Measurements from ENCODE around the gene CTBP2.
"Not testable (repeated sequence)": the region's sequence is repeated elsewhere in the genome, so short reads cannot be mapped to it uniquely, and the experiment has no call there.

Gene CTBP2

DNA sequence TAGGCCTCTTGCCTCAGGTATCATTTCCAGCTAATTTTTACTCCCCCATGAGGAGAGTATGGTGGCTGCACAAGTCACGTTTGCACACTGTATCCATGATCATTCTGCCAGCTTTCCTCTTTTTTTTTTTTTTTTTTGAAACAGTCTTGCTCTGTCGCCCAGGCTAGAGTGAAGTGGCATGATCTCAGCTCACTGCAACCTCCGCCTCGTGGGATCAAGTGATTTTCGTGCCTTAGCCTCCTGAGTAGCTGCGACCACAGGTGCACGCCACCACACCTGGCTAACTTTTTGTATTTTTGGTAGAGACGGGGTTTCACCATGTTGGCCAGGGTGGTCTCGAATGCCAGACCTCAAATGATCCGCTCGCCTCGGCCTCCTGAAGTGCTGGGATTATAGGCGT is 77.9 kb downstream of the CTBP2 start:
- not testable (repeated sequence) for DNase-seq

DNA sequence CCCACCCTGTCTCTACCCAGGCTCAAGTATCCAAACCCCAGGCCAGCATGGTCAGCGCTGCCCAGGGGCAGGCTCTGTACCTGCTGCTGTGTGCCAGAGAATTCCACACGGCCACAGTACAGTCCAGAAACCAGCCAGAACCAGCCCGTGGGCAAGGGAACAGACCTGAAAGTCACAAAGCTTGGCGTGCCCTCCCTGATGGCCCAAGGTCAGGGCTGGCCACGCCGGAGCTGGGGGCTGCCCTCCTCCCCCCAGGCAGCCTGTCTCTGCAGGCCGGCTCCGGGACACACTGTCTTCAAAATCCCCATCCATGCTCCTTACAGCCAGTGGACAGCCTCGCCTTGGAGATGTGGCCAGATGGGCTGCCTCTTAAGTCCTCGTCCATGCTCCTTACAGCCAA is 78.4 kb downstream of the CTBP2 start:
- no peak for DNase-seq

DNA sequence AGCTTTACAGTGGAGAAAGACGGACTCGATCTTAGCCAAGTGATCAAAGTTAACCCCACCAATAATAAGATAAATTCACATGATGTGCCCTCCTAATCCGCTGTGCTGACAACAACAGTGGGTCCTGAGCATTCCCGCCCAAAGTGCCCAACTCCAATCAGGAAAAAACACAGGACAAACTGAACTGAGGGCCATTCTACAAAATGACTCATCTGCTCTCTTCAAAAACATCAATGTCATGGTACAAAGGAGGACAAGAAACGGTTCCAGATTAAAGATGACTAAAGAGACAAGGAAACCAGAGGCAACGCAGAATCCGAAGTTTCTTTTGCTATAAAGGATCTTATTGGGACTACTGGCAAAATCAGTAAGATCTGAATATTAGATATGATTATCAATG is 79.4 kb downstream of the CTBP2 start:
- DNase-seq = no peak

DNA sequence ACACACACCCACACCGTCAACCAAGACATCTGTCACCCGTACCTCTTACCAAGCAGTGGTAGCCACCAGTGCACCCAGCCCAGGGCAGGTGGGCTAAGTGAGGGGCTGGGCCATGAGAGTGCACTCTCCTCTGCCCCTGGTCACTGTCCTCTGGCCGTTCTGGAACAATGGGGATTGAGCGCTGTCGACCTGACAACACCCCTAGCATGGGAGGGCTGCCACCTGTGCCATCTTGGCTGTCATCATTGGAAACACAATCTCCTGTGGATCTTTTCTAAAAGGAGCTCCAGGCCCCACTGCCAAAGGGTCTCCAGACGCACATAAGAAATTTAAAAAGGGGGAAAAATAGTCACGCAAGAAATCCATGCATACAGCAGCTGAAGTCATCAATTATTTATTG is 80.1 kb downstream of the CTBP2 start:
- DNase-seq = no peak

DNA sequence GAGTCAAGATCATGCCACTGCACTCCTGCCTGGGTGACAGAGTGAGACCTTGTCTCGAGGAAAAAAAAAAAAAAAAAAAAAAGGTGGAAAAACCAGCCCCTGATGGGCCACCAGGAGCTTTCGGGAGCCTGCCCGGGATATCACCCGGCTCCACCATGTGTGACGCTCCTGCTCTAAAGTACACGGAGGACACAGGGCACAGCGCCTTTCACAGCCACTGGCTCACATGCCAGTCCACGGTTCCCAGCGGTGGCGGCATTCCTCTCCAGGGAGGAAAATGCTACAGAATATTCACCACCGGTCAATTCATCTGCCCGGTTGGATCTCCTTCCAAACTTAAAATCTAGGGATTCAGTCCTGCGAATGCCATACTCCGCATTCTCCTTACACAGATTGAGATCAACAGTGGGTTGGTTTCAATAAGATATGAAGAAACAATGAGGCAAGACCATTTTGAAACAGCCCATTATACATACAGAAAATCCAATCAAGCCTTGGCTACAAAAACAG is 81.2 kb downstream of the CTBP2 start:
- DNase-seq = no peak

DNA sequence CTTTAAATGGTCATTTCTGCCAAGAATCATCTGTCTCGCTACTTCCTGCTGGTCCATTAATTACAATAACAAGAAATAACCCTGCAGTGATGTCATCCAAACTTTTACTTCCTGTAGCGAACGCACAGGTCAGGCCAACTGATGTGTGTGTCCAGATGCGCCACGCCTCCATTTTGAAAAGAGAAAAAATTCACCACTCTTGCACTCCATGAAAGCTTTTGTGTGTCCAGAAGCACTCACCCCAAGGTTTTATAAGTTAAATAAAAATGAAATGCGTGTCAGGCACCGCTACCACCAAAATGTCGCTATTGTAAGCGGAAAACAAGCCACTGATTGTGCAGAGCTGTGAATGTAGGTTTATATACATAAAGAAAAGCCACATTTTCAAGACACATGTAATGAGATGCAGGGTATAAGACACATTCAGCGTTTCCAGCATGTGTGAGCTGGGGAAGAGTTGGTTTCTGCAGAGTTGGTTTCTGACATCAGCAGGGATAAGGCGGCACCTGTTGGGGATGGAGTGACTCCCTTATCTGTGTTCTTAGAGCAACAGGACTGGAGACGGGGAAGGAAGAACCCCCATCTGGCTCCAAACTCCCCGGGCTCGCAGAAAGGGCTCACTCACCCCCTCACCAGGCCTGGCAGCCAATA is 83.3 kb downstream of the CTBP2 start:
- no peak for DNase-seq

DNA sequence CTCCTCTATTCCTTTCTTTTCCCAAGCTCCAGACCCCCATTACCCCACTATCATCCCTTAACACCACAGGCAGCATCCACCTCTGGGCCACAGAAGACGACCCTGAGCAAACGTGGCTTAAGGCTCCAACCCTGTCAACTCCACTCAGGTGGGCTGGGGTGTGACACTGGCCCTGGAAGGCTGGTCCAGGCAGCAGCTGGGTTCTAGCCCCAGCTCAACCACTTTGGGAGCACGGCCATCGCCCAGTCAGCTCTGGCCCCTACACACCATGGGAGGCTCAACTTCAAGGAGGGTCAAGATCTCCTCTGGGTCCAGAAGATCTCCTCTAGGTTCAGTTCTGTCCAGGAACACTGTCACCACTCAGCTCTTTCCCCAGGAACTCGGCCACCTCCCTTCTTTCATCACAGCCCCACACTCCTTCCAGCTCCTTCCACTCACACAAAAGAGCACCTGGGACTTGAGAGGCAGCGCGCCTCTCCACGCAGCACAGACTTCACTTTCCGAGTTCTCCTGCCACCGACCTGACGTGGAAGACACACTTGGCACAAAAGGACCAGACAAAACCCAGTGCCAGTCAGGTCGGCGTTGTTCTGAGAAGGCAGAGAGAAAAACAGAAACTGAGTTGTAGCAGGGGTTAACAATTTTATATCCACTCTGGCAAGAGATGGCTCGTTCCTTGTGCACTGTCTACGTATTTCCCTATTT is 84.1 kb downstream of the CTBP2 start:
- no peak for DNase-seq

DNA sequence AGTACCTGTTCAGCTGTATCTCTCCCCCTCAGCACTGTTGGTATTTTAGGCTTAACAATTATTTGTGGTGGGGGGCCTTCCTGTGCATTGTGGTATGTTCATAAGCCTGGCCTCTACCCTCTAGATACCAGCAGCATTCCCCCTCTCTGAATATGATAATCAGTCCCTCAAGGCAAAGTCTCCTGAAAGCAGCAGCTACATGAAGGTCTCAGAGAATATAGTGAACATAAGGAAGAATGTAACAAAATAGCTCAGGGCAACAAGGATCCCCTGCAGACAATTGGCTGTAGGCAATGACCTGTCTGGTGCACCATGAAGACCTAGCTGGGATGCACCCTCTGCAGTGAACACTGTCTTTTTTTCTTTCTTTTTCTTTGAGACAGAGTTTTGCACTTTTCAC is 86.4 kb downstream of the CTBP2 start:
- no peak for DNase-seq

DNA sequence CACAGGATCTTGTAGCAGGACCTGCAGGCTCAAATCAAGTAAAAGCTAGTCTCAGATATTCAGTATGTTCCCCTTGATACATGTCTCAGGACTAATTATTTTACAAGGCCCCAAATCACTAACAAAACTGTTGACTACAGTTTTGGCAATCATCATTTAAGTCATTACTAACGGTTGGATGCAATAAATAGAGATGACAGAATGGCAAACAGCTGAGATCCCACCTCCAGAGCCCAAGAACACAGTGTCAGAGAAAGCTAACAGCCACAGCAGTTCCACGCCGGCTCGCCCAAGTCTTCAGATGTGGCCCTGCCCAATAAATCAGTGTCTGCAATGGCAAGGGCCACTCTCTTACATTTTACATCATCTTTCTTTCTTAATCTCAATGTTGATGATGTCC is 87.6 kb downstream of the CTBP2 start:
- no peak for DNase-seq

DNA sequence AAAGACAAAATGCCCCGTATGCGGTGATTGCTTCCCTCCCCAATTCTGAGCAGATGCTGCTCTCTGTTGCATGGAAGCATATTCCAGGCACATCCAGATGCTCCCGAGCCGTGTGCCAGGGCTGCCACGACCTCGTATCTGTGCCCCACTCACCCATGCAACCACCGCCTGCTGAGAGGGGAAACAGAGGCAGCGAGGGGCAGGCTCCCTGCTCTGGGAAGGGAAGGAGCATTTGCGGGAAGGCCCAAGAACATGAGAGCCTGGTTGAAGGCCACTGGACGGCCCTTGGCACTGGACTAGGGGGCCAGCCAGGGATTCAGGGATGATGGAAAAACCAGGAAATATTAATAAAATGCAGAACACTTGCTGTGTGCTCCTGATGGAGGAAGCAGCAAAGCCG is 89.4 kb downstream of the CTBP2 start:
- no peak for DNase-seq

DNA sequence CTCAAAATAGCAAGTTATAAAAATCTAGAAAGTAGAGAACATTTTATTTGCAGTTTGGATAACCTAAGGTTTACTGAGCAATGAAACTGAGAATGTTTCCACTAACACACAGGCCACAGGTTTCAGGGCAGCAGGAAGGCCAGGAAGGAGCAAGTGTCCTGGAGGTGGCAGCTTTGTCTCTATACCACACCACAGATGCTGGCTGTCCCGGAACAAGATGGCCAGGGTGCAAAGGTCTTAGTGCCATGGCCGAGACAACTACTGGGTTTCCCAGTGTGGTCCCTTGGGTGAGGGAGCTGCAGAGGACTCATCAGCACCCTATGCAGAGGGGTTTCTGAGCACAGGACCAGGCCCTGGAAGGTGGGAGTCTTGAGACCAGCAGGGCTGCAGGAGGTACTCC is 92.0 kb downstream of the CTBP2 start:
- DNase-seq = no peak

DNA sequence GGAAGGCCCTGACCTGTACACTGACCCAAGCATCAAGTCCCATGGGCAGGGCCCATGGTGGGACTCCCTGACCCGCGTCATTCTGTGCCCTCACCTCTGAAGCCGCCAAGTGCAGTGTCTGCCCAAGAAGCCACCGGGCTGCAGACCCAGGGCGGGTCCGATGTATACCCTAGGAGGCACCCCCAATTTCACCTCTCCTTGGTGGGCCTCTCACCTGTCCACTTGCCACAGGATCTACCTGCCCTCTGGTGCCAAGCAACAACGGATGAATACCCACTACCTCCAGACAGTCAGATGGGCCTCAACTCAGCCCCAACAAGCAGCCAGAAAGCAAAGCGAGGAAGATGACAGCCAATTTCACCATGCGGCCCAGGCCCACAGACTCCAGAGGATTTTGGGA is 92.6 kb downstream of the CTBP2 start:
- DNase-seq = no peak

DNA sequence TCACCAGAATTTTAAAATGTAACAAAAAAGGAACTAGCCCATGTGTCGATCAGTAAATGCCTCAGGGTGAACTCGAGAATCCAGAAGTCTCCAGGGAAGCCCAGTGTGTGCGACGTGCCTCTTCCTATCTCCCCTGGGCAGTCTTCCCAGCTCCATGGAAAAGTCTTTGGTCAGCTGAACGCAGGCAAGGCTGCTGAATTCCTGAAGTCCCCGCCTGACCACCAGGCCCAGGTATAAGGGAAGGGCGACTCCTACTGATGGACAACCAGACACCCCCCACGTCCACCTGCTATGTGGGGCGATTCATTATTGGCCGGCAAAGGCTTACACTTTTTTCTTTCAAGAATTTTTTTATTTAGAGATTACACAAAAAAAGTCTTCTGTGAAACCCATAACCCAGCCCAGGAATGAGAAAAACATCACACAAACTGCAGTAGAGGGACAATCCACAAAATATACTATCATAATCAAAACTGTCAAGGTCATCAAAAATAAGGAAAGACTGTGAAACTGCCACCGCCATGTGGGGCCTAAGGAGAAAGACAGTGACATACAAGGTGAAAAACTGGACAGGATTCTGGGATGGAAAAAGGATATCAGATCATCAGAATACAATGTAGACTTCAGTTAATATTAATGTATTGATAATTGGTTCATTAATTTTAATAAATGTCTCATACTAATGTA is 93.5 kb downstream of the CTBP2 start:
- DNase-seq = no peak

DNA sequence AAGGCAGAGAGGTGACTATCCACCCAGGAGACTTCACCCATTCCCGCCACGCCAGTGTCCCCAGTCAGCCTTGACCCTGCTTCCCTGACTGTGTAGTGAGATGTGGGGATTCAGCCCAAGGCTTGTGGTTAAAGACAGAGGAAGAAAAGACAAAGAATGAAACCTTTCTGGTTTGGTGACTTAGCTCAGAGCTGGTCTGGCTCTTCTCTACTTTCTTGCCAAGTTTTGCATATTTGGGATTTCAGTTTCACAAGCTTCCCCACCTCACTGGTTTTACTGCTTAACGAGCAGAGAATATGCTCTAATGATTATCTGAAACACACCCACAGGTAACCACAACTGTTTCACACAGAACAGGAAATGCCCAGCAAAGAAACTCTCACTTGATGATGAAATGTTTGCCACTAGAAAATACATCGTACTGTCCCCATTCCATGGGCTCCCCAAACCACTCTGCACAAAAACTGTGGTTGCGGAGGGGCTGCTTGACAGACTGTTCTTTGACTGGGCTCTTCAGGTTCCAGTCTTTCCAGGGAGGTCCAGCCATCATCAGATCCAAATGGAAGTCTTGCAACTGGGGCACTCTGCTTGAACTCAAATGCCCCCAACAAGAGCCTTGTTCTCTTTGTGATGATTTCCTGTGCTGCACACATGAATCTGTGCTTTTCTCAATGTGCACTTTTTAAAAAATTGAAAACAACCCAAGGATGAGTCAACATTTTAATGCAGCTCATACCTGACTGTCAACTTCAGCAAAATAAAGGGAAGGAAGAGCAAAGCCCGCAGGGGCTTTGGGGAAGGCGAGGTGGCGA is 95.5 kb downstream of the CTBP2 start:
- DNase-seq = no peak

DNA sequence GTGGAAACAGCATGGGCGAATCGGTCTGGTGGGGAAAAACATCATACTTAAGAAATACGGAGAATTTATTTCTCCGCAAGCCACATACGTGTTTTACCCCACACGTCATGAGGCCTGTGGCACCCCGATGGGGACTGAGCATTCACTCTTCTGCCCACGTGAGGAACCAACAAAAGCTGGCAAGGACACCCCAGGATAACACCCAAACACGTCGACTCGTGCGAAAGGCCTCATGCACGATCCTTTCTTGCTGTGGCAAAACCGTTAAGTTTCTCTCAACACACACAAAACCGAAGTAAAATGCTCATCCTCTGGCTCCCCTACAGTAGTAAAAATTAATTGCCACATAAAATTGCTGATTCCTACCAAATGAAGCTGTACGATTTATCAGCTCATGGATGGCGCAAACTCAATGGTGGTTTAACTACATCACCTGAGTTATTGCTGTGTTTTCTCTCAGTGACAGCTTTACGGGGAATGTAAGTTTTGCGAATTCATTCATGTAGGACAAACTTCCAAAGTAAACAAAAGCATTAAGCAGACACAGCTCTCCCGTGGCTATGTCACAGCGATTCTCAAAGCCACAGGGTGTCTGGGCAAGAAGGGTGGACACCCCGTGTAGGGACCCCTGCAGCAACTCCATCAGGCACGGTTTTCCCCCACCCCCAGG is 97.0 kb downstream of the CTBP2 start:
- no peak for DNase-seq

DNA sequence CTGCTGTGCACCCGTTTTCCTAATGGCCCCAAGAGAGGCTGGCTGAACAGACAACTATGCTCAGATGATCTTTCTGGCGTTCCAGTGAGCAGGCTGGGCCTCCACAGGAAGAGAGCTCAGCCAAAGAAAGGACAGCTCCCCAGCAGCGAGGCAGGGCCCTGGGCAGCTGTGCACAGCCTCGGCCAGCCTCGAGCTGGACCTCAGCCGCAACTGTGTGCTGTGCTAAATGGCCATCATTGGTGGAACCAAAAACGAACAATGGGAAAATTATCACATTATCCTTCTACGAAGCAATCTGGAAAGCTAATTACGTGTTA is 97.5 kb downstream of the CTBP2 start:
- DNase-seq = no peak

DNA sequence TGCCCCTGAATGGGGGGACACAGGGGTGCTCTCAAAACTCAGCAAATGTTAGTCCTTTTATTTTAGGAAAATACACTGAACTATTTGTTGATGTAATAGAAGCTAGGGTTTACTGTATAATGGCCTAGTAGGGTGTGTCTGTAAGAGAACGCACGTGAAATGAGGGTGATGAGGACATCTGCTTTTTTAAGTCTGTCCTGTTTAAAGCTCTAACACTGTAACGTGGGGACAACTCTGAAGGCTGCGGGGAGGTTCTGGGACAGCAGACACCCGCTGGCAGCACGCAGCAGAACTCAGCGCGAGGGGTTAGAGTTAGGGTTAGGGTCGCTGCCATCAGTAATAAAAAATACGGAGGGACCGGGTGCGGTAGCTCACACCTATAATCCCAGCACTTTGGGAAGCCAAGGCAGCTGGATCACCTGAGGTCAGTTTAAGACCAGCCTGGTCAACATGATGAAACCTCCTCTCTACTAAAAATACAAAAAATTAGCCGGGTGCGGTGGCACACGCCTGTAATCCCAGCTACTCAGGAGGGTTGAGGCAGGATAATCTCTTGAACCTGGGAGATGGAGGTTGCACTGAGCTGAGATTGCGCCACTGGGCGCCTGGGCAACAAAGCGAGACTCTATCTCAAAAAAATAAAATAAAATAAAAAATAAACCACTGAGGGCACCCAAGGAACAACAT is 98.0 kb downstream of the CTBP2 start:
- DNase-seq = no peak

DNA sequence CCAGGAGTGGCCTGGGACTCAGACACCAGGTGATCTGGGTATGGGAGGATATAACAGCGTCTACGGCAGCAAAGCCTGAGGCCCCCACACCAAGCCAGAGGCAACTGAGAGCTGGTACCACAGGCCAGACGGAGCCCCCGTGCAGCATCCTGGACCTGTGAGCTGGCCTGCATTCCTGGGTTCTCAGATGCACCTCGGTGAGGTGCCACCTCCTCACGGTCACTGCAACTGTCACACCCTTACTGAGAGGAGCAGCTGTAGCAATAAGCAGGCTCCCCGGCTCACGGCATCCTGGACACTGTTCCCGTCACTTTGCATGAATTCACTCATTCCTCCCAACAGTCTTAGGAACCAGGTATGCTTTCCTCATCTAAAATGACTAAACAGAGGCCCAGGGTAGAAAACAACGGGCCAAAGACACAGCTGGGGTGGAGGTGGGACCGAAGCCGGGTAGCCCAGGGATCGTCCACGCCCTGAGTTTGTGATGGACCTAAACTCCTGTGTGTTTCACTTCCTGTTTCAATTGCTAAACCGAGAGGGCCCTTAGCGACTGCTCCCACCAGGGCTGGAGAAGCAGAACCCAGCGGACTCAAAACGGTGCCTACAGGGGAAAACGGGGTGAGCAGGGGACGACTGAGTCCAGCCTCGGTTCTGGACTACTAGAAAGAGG is 98.7 kb downstream of the CTBP2 start:
- DNase-seq = no peak

DNA sequence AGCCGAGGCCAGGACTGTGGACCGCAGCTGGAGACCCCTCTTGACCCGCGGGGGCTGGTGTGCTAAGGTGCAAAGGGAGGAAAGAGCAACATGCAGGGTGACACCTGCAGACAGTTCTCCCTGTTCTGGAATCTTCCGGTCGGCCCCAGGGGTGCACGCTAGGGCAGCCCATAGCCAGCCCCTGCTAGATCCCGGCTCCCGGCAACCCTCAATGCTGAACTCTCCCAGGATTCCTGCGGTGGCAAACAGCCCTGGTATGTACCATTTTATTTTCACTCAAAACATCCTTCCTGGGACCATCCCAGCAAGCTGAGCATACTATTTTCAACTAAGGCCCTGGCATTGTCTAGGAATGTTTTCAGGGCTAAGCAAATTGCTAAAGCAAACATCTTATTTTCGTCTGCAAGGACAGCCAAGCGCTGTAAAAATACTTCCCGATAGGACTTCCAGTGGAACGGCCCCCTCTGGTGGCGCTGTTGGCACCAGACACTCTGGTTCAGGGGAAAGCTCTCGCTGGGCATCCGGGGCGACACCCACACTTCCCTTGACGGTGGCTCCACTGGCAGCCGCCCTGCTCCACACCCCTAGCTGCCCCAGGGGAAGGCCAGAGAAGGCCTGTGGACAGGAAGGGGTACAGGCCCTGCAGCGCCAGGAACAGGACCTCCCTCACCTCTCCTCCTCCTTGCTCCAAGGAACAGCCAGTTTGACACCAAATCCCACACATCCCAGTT is 99.4 kb downstream of the CTBP2 start:
- peak in 1 of 2 experiments; percentile 9 for DNase-seq

DNA sequence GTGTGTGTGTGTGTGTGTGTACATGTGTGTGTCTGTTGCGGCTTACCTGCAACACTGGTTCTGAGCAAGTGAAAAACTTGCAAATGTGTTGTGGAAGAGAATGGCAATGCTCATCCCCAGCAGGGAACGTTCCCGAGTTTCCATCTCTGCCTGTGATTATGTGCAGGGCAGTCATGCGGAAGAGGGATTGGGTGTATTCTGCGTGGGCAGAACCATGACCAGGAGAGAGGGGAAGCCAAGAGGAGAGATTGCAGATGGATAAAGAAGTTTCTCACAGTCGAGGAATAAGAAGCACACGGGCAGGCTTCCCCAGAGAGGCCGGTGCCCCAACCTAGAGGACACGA is 99.9 kb downstream of the CTBP2 start:
- DNase-seq = no peak

DNA sequence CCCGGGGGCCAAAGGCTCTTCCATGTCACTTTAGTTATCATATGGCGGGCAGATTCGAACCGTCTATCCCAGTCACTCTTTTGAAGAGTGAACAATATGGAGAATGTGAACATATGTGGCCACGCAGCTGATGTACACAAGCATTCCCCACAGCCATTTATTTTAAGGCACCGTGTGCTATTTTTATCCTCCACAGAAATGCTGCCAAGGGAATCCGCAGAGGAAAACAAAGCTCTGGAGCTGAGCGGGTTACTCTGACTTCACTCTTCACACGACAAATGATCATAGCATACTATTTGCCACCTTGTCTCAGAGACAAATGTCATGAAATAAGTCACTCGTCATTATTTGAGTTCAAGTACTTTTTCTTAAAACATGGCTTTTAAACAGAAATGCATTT is 100.3 kb downstream of the CTBP2 start:
- no peak for DNase-seq
